ENCODE measurements around the gene TPRN. TPM values are rescaled to one million over a fixed set of nuclear protein-coding genes. Genes with fewer than 3 reads are reported as not detected.

The TPRN gene
- total RNA-seq, 1 experiment from 2014 or later = 37.7 TPM

- H3K4me1 ChIP-seq = peaks cover 17% of the 10 kb centered on the region
- peak; percentile 98 for TF ChIP-seq CTCF (IDR thresholded peaks at IDR 0.05; ENCODE audit: insufficient read depth in 1 of 2, low read depth in 1 of 2, low read length in 1 of 2, severe bottlenecking in 1 of 2, unreplicated experiment in 1 of 2)
- H3K4me3 Mint-ChIP-seq (ENCODE audit: unreplicated experiment) = no peak overlapping the region
- no TSS peak for BruUV-seq (replicated peaks)
- H3K9me3 ChIP-seq = no peaks in the 10 kb centered on the region
- CTCF ChIA-PET = interaction anchor here (0.5 to 1.4 kb wide), 44 partner anchors 9 to 436 kb away, joined by 3 to 27 read pairs (median 4); partner anchors contain the start of genes ANAPC2, ENTPD8, LRRC26 and MAN1B1
- no peaks in the 10 kb centered on the region for H3K36me3 ChIP-seq (ENCODE audit: control insufficient read depth, insufficient read depth, low read length)
- no peaks in the 10 kb centered on the region for H3K27me3 ChIP-seq (replicated peaks; ENCODE audit: control insufficient read depth, insufficient read depth, low read length)
- H3K27me3 Mint-ChIP-seq (ENCODE audit: insufficient read depth, unreplicated experiment) = peaks cover 3% of the 10 kb centered on the region
- H3K9me3 Mint-ChIP-seq (ENCODE audit: unreplicated experiment) = no peaks in the 10 kb centered on the region
- intact Hi-C loops (cut with micrococcal nuclease; ENCODE audit: unreplicated experiment) = loop anchor here (1.0 to 5.0 kb wide), 2 partner anchors 9 to 34 kb away; partner anchors contain the start of genes RNF224 and TPRN
- peak; percentile 91 to 93 for DNase-seq
- no peak overlapping the region for H3K4me3 ChIP-seq (ENCODE audit: low read depth, low read length)
- POLR2A ChIA-PET = interaction anchor here (0.5 to 1.1 kb wide), 6 partner anchors 9 to 190 kb away, joined by 3 to 9 read pairs (median 4); partner anchors contain the start of gene RNF224
- H3K4me1 Mint-ChIP-seq (ENCODE audit: low read depth, unreplicated experiment) = peaks cover 13% of the 10 kb centered on the region
- no peak overlapping the region for H3K27ac Mint-ChIP-seq (ENCODE audit: unreplicated experiment)
- peaks cover 30% of the 10 kb centered on the region for H3K36me3 Mint-ChIP-seq (ENCODE audit: insufficient read depth, unreplicated experiment)
Measured at GRCh38 chr9:137236238-137236935, 35.8 kb upstream of the TPRN start.

- no peaks in the 10 kb centered on the region for H3K27me3 ChIP-seq (replicated peaks; ENCODE audit: control insufficient read depth, insufficient read depth, low read length)
- H3K4me1 ChIP-seq = peaks cover 24% of the 10 kb centered on the region
- H3K4me3 ChIP-seq (ENCODE audit: low read depth, low read length) = no peak overlapping the region
- H3K27me3 Mint-ChIP-seq (ENCODE audit: insufficient read depth, unreplicated experiment) = no peaks in the 10 kb centered on the region
- intact Hi-C loops (cut with micrococcal nuclease; ENCODE audit: unreplicated experiment) = loop anchor here (1.0 to 5.0 kb wide), 2 partner anchors 8 to 33 kb away; partner anchors contain the start of genes RNF224 and TPRN
- H3K36me3 Mint-ChIP-seq (ENCODE audit: insufficient read depth, unreplicated experiment) = peaks cover 23% of the 10 kb centered on the region
- no peaks in the 10 kb centered on the region for H3K36me3 ChIP-seq (ENCODE audit: control insufficient read depth, insufficient read depth, low read length)
- H3K4me1 Mint-ChIP-seq (ENCODE audit: low read depth, unreplicated experiment) = peaks cover 6% of the 10 kb centered on the region
- POLR2A ChIA-PET = interaction anchor here (0.9 to 1.1 kb wide), 3 partner anchors 35 to 189 kb away, joined by 3 to 9 read pairs (median 7); no protein-coding TSS in a partner anchor
- DNase-seq = no peak
- TF ChIP-seq CTCF (IDR thresholded peaks at IDR 0.05; ENCODE audit: insufficient read depth in 1 of 2, low read depth in 1 of 2, low read length in 1 of 2, severe bottlenecking in 1 of 2, unreplicated experiment in 1 of 2) = peak in 1 of 2 experiments; percentile 19
- H3K9me3 Mint-ChIP-seq (ENCODE audit: unreplicated experiment) = no peaks in the 10 kb centered on the region
- CTCF ChIA-PET = interaction anchor here (0.6 to 1.5 kb wide), 16 partner anchors 9 to 206 kb away, joined by 3 to 24 read pairs (median 6); partner anchors contain the start of genes ANAPC2, MAN1B1, NELFB and RNF224
- H3K4me3 Mint-ChIP-seq (ENCODE audit: unreplicated experiment) = no peak overlapping the region
- peak overlapping the region; percentile 21 for H3K27ac Mint-ChIP-seq (ENCODE audit: unreplicated experiment)
- BruUV-seq (replicated peaks) = no TSS peak
- no peaks in the 10 kb centered on the region for H3K9me3 ChIP-seq
Measured at GRCh38 chr9:137235424-137236237, 35.1 kb upstream of the TPRN start.
